ENCODE measurements around the gene ENDOG. TPM values are rescaled to one million over a fixed set of nuclear protein-coding genes. Genes with fewer than 3 reads are reported as not detected.
"Not testable (repeated sequence)": the region's sequence is repeated elsewhere in the genome, so short reads cannot be mapped to it uniquely, and the experiment has no call there.

Gene ENDOG
- total RNA-seq, 6 experiments from 2014 or later, result 16.0 to 23.7 (median 17.0) TPM

DNA sequence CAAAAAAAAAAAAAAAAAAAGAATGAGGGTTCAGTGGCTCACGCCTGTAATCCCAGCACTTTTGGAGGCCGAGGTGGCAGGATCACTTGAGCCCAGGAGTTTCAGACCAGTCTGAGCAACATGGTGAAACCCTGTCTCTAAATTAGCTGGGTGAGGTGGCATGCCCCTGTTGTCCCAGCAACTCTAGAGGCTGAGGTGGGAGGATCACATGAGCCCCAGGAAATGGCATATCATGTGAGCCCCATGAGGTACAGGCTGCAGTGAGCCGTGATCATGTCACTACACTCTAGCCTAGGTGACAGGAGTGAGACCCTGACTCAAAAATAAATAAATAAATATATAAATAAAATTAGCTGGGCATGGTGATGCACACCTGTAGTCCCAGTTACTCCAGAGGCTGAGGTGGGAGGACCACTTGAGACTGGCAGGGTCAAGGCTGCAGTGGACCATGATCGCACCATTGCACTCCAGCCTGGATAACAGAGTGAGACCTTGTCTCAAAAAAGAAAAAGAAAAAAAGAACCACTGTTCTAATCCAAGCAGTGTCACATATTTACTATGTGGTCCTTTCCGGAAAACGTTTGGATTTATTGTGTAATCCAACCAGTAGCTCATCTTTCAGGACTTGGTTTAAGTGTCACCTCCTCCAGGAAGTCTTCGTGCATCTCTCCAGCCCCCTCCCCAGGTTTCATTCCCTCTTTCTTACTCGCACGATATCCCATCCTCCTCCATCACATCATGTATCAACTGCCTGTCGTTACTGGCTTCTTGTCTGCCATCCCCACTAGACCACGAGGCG is 23.6 kb downstream of the ENDOG start:
- Mint-ChIP-seq H3K9me3 (no peaks in the 10 kb centered on the region), H3K27ac (no peak overlapping the region), H3K4me1 (ENCODE audit: low read depth) (no peaks in the 10 kb centered on the region), H3K4me3 (no peak overlapping the region), H3K36me3 (ENCODE audit: low read depth) (peaks cover 6% of the 10 kb centered on the region), H3K27me3 (ENCODE audit: insufficient read depth) (no peaks in the 10 kb centered on the region; the same call in 1 of the 2 replicates)
- no peak for DNase-seq
- TF ChIP-seq, protein P1, sequence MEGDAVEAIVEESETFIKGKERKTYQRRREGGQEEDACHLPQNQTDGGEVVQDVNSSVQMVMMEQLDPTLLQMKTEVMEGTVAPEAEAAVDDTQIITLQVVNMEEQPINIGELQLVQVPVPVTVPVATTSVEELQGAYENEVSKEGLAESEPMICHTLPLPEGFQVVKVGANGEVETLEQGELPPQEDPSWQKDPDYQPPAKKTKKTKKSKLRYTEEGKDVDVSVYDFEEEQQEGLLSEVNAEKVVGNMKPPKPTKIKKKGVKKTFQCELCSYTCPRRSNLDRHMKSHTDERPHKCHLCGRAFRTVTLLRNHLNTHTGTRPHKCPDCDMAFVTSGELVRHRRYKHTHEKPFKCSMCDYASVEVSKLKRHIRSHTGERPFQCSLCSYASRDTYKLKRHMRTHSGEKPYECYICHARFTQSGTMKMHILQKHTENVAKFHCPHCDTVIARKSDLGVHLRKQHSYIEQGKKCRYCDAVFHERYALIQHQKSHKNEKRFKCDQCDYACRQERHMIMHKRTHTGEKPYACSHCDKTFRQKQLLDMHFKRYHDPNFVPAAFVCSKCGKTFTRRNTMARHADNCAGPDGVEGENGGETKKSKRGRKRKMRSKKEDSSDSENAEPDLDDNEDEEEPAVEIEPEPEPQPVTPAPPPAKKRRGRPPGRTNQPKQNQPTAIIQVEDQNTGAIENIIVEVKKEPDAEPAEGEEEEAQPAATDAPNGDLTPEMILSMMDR (IDR thresholded peaks at IDR 0.05), result no peak

DNA sequence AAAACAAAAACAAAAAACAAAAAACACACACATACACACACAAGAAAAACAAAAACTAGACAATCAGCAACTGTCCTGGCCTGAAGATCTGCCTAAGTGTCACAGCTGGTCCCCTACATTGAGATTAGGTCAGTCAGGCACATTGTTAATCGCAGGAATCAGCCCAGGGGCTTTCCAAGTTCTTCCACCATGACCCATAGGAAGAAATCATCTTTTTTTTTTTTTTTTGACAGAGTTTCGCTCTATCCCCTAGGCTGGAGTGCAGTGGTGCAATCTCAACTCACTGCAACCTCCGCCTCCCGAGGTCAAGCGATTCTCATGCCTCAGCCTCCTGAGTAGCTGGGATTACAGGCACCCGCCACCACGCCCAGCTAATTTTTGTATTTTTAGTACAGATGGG is 24.9 kb downstream of the ENDOG start:
- H3K27me3 Mint-ChIP-seq (ENCODE audit: insufficient read depth); H3K4me1 Mint-ChIP-seq (ENCODE audit: low read depth); H3K27ac Mint-ChIP-seq; DNase-seq; H3K9me3 Mint-ChIP-seq; H3K4me3 Mint-ChIP-seq: not testable (repeated sequence)
- H3K36me3 Mint-ChIP-seq (ENCODE audit: low read depth), result peaks cover 10% of the 10 kb centered on the region

DNA sequence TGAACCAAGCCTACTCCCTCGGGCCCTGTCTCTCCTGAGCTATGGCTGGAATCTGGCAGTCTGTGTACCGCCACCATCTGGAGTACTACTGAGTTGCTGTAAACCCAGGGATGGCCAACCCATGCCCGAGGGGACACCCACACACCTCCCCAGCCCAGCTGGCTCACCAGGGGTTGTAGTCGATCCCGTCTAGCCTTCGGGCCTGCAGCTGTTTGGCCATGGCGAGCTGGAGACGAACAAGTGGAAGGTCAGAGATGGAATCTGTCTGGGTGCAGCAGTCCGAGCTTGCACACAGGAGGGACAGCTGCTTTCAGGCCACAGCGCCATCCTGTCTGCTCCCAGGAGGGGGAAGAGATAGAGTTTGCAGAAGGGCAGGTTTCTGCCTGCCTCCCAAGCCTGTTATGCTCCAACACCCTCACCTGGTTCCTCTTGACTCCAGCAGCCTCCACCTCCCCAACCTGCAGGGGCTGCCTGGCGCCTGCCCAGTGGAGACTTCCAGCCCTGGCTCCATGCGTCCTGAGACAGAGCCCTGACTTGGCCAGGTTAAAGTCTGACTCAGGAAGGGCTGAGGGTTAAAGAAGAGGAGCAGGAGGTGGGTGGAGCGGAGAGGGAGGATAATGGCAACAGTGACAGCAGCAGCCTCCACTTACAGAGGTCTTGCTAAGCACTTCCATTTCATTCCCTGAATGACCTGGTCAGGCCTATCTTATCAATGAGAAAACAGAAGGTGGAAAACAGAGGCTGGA is 27.1 kb downstream of the ENDOG start:
- Mint-ChIP-seq H3K36me3 (ENCODE audit: low read depth) (peaks cover 16% of the 10 kb centered on the region), H3K9me3 (peaks cover 17% of the 10 kb centered on the region), H3K4me1 (ENCODE audit: low read depth) (no peaks in the 10 kb centered on the region), H3K27ac (no peak overlapping the region), H3K4me3 (no peak overlapping the region), H3K27me3 (ENCODE audit: insufficient read depth) (no peaks in the 10 kb centered on the region; the same call in 1 of the 2 replicates)
- DNase-seq, result no peak
- TF ChIP-seq, protein P1 (IDR thresholded peaks at IDR 0.05), result no peak; the same call in 1 of the 2 replicates

DNA sequence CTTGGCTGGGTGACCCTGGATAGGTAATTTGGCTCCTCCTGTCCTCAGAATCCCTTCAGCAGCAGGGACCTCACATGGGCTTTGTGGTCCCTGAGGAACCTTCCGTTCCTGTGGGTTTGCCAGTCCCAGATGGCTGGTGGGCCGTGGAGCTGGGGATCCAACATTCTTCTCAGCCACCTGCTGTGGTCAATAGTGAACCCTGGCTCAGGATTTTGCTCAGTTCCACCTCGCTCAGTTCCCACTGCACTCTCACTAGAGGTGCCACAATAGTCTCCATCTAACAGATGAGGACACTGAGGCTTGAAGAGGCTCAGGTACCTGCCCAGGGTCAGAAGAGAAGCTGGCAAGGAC is 28.4 kb downstream of the ENDOG start:
- Mint-ChIP-seq H3K4me1 (ENCODE audit: low read depth) (no peaks in the 10 kb centered on the region), H3K27me3 (ENCODE audit: insufficient read depth) (no peaks in the 10 kb centered on the region; the same call in 1 of the 2 replicates), H3K27ac (no peak overlapping the region), H3K36me3 (ENCODE audit: low read depth) (peaks cover 29% of the 10 kb centered on the region), H3K9me3 (peaks cover 30% of the 10 kb centered on the region), H3K4me3 (no peak overlapping the region)
- TF ChIP-seq, protein P1 (IDR thresholded peaks at IDR 0.05), result no peak
- DNase-seq, result no peak

DNA sequence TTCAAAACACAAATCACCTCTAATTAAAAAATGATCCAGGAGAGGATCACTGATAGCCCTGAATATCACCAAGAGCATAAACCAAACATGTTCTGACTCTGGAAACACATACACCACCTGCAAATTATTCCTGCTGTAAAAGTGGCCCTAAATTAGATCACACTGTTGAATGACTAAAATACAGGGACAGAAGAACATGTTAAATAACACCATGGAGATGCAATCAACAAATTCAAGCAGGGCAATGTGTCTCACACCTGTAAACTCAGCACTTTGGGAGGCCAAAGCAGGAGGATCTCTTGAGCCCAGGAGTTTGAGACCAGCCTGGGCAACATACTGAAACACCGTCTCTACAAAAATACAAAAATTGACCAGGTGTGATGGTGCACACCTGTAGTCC is 29.5 kb downstream of the ENDOG start:
- Mint-ChIP-seq H3K9me3 (peaks cover 30% of the 10 kb centered on the region), H3K4me3 (no peak overlapping the region), H3K4me1 (ENCODE audit: low read depth) (no peaks in the 10 kb centered on the region), H3K27me3 (ENCODE audit: insufficient read depth) (no peaks in the 10 kb centered on the region), H3K36me3 (ENCODE audit: low read depth) (peaks cover 29% of the 10 kb centered on the region), H3K27ac (no peak overlapping the region)
- TF ChIP-seq, protein P1 (IDR thresholded peaks at IDR 0.05), result no peak
- no peak for DNase-seq

DNA sequence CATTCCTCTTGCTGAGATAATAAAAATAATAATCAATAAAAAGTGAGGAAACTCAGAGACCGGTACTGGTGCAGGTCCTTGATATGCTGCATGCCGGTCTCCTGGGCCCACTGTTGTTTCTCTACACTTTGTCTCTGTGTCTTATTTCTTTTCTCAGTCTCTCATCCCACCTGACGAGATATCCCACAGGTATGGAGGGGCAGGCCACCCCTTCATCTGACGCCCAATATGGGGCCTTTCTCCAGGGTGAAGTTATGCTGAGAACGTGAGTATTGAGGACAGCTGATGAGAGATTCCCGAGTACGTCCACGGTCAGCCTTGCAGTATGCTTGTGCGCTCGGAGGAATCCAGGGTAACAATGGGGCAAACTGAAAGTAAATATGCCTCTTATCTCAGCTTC is 32.7 kb downstream of the ENDOG start:
- not testable (repeated sequence) for H3K27ac Mint-ChIP-seq; DNase-seq; H3K27me3 Mint-ChIP-seq (ENCODE audit: insufficient read depth); H3K4me1 Mint-ChIP-seq (ENCODE audit: low read depth); H3K4me3 Mint-ChIP-seq
- peaks cover 30% of the 10 kb centered on the region for H3K9me3 Mint-ChIP-seq
- peaks cover 29% of the 10 kb centered on the region for H3K36me3 Mint-ChIP-seq (ENCODE audit: low read depth)
